Measurements from ENCODE around the gene GPR153. TPM values are rescaled to one million over a fixed set of nuclear protein-coding genes. Genes with fewer than 3 reads are reported as not detected.

Gene GPR153
- total RNA-seq, 2 experiments from 2014 or later: 0.67 to 0.73 TPM

DNA sequence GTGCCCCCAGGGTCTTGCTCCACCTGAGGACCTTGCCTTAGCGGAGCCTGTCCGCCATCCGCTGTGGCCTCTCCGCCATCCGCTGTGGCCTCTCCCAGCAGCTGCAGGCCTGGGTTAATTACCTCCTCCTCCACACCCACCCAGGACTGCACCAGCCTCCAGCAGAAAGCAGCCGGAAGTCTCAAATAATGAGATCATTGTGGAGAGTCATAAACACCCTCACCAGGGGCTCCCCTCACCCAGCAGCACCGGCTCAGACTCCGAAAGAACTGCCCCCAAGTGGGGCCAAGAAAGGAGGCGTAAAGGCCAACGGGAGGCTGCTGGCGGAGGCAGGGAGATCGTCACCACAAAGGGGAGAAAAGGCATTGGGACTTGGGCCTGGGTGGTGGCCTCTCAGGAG lies 10.7 kb upstream of the GPR153 start:
- CTCF ChIA-PET: no interaction called here

DNA sequence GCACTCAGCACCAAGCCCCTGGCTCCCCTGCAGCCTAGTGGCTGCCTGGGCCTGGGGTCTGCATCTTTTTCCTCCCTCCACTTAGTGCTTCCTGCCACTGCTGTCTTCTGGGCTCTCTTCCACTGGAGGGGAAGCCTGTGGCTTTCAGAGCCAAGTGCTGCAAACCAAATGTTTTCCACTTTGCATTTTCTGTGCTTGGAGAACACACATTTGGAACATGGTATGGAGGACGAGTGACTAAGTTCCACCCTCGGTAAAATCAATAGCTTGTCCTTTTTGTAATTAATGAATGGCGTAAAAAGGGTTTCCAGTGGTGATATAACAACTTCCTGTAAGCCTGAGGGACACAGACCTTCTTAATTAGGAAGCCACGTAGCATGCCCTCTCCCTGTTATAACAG lies 10.1 kb upstream of the GPR153 start:
- ChIA-PET POLR2A (no interaction called here), CTCF (no interaction called here)

More for the DNA sequence above, 10.7 kb upstream of the GPR153 start:
- POLR2A ChIA-PET: no interaction called here

DNA sequence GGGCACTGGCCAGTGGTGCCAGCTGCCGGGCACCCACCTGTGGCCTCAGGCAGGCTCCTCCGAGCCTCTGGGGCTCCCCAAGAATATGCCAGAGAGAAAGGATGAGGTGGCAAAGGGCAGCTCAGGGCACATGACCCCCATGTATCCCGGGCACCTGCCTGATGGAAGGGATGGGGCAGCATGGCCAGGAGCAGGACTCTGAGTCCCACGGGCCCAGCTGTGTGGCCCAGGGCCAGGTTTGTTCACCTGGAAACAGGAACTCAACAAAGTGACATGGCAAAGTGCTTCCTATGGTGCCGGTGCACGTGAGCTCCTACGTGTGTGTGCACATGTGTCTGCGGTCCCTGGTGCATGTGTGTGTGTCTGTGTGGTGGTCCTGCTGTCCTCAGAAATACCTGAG lies 9.5 kb upstream of the GPR153 start:
- CTCF ChIA-PET: no interaction called here
- POLR2A ChIA-PET: no interaction called here

DNA sequence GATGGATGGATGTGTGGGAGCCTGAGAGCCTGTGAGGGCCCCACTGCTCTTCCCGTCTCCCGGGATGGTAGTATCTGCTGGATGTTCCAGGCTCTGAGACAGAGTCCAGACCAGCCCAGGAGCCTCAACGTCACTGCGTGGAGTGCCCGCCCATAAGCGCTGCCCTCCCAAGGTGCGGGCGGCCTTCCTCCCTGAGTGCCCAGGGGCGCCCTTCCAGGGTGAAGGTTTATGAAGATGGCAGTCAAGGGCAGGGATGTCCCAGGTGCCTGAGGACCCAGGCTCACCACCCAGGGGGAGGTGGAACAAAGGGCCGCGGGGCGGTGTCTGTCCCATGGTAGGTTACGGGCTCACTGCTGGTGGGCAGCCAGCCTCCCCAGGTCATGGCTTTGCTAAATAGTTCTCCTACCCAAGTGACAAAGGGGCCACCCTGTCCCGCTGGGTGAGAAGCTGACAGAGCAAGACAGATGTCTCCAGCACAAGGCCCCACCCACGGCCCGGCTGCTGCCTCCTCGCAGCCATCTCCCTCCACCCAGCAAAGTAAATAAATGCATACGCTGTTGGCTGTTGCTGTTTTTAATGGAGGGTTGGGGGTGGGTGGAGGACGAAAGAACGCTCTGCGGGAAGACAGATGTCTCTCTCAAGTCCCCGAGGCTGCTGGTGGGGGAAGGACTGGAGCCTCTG lies 9.0 kb upstream of the GPR153 start:
- POLR2A ChIA-PET: no interaction called here
- CTCF ChIA-PET: interaction anchor here (1.7 kb wide), 1 partner anchor 23 kb away, joined by 6 read pairs; no protein-coding TSS in a partner anchor

DNA sequence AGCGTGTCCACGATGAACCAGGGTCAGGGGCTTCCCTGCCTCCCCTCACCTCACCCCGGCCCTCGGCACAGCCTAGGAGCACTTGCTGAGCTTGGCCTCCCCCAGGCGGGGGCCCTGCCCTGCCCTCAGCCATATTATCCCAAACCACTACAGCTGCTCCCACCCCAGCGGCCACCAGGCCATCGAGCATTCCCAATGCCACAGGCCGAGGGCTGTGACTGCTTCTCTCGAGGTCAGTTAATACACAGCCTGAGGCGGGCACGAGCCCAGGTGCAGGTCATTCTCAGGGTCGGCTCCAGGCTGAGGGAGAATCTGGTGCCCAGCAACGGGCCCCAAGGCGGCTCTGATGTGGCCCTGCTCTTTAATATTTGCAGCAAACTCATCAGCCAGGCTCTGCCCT lies 8.4 kb upstream of the GPR153 start:
- ChIA-PET POLR2A (no interaction called here), CTCF (interaction anchor here (1.7 kb wide), 1 partner anchor 23 kb away, joined by 6 read pairs; no protein-coding TSS in a partner anchor)

DNA sequence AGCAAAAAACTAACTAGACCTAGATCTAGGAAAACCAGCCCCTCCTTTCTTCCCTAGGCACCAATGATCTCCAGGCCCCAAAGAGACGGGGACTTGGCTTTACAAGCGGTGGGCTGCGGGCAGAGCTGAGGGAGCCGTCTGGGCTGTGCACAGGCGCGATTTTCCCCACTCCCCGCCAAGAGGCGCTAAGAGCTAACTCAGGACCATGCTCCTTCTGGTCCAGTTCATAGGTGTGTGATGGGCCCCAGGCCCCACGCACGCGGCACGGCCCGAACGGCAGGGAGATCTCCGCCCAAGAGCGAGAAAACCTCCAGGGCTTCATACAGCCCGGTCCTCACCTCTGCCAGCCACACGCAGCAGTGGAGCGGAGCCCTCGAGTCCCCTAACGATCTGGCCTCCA lies 7.5 kb upstream of the GPR153 start:
- ChIA-PET CTCF (interaction anchor here (1.7 kb wide), 1 partner anchor 22 kb away, joined by 6 read pairs; no protein-coding TSS in a partner anchor), POLR2A (no interaction called here)

DNA sequence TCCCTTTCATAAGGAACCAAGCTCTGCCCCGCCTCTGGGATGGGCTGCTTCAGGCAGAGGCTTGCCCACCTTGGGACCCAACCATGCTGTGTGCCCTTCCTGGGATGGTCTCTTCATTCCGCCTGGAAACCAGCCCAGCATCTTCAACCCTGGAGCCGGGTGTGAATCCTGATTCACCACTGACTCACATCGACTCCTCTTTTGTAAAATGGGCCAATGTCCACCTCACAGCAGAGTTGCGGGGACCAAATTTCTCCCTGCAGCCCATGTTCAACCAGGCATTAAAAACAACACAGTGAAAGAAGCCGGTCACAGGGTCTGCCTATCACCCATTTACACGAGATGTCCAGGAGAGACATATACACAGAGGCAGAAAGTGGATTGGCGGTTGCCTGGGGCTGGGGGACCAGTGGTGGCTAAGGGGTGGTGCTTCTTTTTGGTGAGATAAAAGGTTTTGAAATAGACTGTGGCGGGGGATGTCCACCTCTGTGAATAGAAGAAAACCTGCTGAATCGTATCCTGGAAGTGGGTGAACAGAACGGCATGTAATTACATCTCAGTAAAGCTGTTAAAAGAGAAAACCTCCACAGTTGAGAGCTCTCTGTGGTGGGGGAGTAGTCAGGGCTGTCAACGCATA lies 6.9 kb upstream of the GPR153 start:
- ChIA-PET POLR2A (no interaction called here), CTCF (interaction anchor here (1.2 to 1.7 kb wide), 2 partner anchors 21 to 156 kb away, joined by 3 to 6 read pairs; no protein-coding TSS in a partner anchor)

DNA sequence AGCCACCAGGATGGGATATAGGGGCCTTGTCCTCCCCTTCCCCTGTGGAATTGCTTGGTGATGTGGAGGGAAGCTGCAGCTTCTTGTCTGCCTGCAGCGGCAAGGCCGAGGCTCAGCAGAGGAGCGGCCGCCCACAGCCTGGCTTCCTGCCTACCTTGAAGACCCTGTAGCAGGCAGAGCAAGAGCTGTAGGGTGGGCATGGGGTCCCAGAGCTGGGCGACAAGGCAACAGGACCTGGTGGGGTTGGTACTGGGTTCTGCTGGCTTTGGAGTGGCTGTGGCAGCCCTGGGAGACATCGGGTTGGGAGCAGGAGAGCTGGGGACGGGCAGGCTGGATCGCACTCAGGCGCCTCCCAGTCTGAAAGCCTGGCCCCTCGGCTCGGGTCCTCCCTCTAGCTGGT lies 5.7 kb upstream of the GPR153 start:
- CTCF ChIA-PET: interaction anchor here (1.0 to 1.2 kb wide), 2 partner anchors 20 to 157 kb away, joined by 3 to 5 read pairs; no protein-coding TSS in a partner anchor
- POLR2A ChIA-PET: no interaction called here

DNA sequence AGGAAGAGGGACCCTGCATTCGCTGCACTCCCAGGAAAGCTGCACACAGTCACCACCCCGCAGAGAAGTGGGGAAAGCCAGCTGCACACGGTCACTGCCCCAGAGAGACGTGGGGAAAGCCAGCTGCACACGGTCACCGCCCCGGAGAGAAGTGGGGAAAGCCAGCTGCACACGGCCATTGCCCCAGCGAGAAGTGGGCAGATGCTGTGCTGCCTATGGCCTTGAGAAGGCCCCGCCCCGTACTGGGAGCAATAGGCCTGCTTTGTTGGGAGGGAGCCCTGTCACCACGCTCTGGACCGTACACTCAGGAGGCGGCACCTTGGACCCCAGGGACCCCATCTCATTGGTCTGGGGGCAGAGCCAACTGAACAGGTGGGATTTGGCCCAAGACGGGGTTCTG lies 4.3 kb upstream of the GPR153 start:
- CTCF ChIA-PET: interaction anchor here (0.6 kb wide), 1 partner anchor 10 kb away, joined by 3 read pairs; no protein-coding TSS in a partner anchor
- POLR2A ChIA-PET: no interaction called here

DNA sequence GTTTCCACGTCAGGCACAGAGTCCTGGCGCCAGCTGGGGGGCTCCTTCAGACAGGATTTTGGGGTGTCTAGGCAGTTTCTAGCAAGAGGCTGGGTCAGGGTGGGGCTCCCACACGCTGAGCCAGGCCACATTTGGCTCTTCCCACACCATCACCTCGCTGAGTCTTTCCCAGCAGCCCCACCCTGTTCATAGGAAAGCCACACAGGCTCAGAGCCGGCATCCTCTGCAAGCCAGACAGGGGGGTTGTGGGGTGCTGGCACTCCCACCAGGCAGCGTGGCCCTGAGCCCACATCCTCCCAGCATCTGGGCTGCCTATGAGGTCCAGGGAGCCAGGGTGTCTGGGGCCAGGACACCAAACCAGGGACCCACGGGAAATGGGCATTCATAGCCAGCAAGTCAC lies 2.8 kb upstream of the GPR153 start:
- ChIA-PET POLR2A (no interaction called here), CTCF (interaction anchor here (1.1 kb wide), 1 partner anchor 17 kb away, joined by 3 read pairs; no protein-coding TSS in a partner anchor)

DNA sequence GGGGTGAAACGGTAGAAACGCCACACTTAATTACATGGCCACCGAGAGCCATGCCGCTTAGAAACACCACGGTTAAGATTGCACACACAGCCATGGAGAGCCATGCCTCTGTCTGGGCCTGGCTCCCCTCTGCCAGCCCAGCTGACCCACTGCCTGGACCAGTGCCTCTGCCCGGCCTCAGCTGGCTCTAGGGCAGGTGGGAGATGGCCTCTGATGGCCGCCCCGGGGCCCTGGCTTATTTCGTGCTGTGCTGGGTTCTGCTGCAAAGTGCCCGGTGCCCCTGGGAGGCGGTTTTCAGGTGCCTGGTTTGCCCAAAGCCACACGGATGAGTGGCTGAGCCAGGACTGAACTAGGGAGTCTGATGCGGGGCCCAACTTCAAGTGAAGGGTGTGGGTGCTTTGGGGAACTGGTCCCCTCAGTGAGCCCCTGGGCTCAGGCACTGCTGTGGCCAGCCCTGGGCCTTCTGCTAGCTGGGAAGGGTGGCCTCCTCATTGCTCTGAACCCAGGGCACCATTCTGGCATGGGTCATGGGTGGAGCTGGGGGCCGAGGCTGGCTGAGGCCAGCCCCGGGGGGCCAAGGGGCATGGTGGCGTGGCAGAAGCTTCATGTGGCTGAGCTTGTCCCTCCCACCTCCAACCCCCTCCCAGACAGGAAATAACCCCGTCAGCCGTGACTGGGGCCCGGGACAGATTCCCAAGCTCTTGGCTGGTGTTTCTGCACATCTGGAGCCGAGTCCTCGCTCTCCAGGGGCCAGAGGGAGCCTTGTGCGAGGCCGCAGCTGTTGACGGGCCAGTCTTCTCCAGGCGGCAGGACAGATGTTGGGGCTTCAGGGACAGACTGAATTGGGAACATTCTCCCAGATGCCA lies 1.9 kb upstream of the GPR153 start:
- ChIA-PET CTCF (interaction anchor here (1.1 kb wide), 1 partner anchor 16 kb away, joined by 7 read pairs; no protein-coding TSS in a partner anchor), POLR2A (no interaction called here)

DNA sequence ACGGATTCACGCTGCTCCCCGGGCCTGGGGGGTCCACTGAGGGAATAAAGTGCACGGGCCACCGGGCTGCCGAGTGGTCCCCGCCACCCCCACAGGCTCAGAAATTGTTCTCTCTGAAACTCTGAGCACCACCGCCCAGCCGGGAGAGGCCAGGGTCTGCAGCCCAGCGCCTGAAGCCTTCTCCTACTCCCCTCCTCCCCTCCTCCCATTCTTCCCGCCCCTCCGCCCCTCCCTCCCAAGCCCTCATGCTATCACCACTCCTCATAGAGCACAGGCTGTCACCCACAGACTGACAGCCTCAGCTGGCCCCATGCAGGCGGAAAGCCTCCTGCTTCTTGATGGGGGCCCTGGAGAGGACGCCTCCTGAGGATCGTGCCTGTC lies 707 bp upstream of the GPR153 start:
- ChIA-PET POLR2A (interaction anchor here (0.5 kb wide), 1 partner anchor 219 kb away, joined by 4 read pairs; no protein-coding TSS in a partner anchor), CTCF (interaction anchor here (1.6 kb wide), 1 partner anchor 19 kb away, joined by 5 read pairs; no protein-coding TSS in a partner anchor)

DNA sequence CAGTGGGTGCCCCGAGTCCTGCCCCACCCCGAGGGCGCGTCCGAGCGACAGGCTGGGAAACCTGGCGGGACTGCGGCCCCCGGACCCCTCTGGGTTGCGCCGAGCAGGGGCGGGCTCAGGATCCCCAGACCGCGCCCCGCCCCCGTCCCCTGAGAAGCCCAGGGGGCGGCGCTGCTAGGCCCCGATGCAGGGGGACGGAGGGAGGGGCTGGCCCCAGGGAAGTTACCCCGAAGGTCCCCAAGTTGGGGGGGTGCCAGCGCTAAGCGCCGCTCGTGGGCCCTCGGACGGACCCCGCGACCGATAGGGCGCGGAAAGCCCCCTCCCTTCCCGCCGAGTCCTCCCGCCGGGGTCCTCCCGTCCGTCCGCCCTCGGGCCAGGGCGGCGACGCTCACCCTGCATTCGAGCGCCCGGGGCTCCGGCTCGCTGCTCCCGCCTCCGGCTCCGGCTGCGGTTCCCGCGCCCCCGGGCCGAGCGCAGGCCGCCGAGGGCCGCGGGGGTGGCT lies 414 bp downstream of the GPR153 start:
- ChIA-PET POLR2A (no interaction called here), CTCF (interaction anchor here (1.6 kb wide), 1 partner anchor 18 kb away, joined by 5 read pairs; no protein-coding TSS in a partner anchor)

DNA sequence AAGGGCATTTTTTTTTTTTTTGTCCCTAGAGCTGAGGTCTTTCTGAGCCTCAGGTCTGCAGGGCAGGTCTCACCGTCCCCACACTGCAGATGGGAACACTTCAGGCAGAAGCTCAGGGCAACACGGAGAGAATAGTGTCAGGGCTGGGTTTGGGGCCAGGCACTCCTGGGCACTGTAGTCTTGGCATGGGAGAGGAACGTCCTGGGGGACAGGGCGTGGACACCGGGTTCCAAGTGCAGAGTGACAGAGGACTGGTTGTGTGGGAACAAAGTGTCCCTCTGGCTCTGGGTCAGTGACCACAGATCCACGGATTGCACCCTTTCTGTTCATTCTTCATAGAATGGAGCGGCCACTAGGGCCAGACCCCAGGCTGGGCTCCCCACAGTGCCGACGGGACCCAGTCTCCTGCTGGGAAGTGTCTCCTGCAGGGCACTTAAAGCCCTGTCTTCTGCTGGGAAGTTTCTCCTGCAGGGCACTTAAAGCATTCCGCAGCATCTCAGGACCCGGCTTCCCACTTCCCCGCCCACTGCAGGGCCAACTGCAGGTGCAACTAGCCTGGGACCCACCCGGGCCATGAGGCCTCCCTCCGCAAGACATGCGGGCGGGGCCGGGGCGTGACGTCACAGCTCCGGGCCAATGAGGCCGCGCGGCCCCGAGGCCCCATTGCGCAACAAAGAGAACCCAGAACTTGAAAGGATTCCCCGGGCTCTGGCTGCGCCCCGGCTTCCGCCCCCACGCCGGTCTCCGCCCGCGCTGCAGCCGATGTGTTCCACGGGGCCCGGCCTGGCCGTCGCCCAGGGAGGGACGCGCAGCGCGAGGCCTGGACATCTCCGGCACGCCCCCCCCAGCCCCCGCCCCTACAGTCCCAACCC lies 1.2 kb downstream of the GPR153 start:
- POLR2A ChIA-PET: interaction anchor here (0.5 to 0.6 kb wide), 2 partner anchors 131 to 477 kb away, joined by 3 read pairs; no protein-coding TSS in a partner anchor
- CTCF ChIA-PET: interaction anchor here (2.2 kb wide), 1 partner anchor 13 kb away, joined by 19 read pairs; no protein-coding TSS in a partner anchor

DNA sequence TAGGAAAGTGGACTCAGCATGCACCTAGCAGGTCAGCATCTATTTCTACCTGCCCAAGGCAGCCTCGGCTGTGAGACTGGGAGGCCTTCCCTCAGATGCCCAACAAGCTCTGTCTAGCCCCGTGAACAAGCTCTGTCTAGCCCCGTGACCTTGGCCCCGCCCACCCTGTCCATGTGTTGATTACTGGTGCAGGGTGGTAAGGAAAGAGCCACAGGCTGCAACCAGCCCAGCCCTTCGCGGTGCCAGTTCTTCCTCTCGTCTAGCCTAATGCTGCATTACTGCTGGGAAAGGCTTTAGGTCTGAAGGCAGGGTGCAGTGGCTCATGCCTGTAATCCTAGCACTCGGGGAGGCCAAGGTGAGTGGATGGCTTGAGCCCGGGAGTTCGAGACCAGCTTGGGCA lies 2.2 kb downstream of the GPR153 start:
- CTCF ChIA-PET: interaction anchor here (2.2 kb wide), 1 partner anchor 12 kb away, joined by 19 read pairs; no protein-coding TSS in a partner anchor

DNA sequence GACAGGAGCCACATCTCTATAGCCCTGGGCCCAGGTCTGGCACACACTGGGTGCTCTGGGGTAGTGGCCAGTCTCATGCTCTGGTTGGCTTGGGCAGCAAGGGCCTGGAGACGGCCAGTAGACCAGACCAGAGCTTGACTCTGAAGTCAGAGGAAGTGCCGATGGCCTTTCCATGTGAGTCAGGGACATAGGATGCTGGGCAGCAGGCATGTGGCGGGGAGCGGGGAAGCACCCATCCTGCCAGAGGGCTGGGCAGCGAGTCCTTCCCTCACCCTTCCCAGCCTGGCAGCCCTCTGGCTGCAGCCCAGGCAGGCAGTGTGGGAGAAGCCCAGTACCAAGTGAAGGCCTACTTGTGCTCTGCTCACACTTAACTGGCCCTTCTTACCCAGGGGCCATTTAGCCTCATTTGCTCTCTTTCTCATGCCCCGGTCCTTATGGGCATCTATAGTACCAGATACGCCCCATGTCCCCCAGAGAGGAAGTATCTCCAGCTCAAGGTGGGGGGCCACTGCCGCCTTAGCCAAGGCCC lies 3.3 kb downstream of the GPR153 start:
- ChIA-PET CTCF (interaction anchor here (1.1 to 2.2 kb wide), 3 partner anchors 11 to 165 kb away, joined by 3 to 19 read pairs (median 5); no protein-coding TSS in a partner anchor), POLR2A (no interaction called here)

More for the DNA sequence above, 2.2 kb downstream of the GPR153 start:
- POLR2A ChIA-PET: no interaction called here

DNA sequence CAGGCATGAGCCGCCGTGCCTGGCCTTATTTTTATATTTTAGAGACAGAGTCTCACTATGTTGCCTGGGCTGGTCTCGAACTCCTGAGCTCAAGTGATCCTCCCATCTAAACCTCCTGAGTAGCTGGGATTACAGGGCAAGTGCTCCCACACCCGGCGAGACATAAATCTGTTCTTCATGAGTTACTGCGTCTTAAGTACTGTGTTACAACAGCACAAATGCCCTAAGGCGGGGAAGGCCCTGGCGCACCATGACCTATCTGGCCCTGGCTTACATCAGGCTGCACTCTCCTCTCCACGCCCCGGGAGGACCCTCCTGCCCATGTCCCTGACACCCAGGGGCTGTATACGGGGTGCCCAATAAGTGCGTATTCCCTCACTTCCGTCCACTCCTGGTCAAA lies 4.3 kb downstream of the GPR153 start:
- CTCF ChIA-PET: interaction anchor here (1.9 kb wide), 1 partner anchor 12 kb away, joined by 5 read pairs; no protein-coding TSS in a partner anchor
- POLR2A ChIA-PET: no interaction called here

DNA sequence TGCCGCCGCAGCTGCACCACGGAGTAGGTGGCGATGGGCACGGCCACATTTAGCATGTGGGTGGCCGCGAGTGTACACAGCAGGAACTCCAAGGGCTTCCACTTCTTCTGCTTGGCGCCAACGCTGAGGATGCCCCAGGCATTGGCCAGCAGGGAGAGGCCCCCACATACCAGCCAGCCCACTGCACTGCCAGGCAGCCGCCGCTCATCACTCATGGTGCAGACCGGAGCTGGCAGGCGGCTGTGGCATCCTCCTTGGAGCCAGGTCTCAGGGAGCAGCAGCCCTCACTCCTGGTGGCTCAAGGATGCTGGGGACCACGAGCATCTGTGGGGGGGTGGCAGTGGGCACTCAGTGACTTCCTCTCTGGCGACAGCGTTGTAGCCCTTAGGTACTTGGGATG lies 6.2 kb downstream of the GPR153 start:
- POLR2A ChIA-PET: no interaction called here
- CTCF ChIA-PET: interaction anchor here (0.9 to 1.2 kb wide), 2 partner anchors 11 to 183 kb away, joined by 3 read pairs; no protein-coding TSS in a partner anchor

All from activated CD8-positive, alpha-beta memory T cell treated with anti-CD3 and anti-CD28 coated beads for 36 hours (primary cell).